K562 (cell line): Measurements from ENCODE around the gene MMD2. TPM values are rescaled to one million over a fixed set of nuclear protein-coding genes. Genes with fewer than 3 reads are reported as not detected.
A peak's percentile ranks its signal among the peaks of the same experiment; 100 is the strongest.

Experiments used
- ATAC-seq: fragments of 200-7000 bp; cut with Tn5 transposase; 3 replicates; pipeline ENCODE4 v1.9.1; 2020; ENCODE audit warnings: moderate library complexity
- BruUV-seq: library from RNA; stranded (reverse); fragments of 400-500 nt; replicated peaks from 2 replicates; lab custom pipeline; 2021; lab: Mats Ljungman, UMichigan
- CTCF ChIA-PET: fragments of 300-600 bp; formaldehyde crosslinking; extraction: SDS; loops from one replicate; lab custom pipeline; 2021; ENCODE audit warnings: low intra/inter-chr PET ratio; lab: Yijun Ruan, JAX
- POLR2A ChIA-PET: fragments of 300-600, 350-650 bp; sonication (Branson Sonifier 250); formaldehyde crosslinking; extraction: SDS; loops from one replicate; lab custom pipeline; 2021; ENCODE audit warnings: antibody characterized with exemption, inconsistent platforms; lab: Yijun Ruan, JAX
- DNase-seq, 4 experiments: peaks; one replicate each; pipeline versions ENCODE4 v3.0.0 to v3.0.0-alpha.2; 2011 to 2018; ENCODE audit warnings: low spot score in 3 of 4, mixed read lengths in 3 of 4; ENCODE audit errors: extremely low read depth in 1 of 4
- FAIRE-seq: peaks from 2 replicates; lab custom pipeline; 2011; peaks lifted over from hg19 to GRCh38; lab: Jason Lieb, UNC
- H2AFZ ChIP-seq: 2 replicates; pipeline ENCODE4 v1.6.0; 2011; ENCODE audit warnings: low read depth, low read length, control low read depth, inconsistent platforms
- H3K27ac ChIP-seq: fragments of 200-600 bp; 3 replicates; pipeline ENCODE4 v1.8.0; 2011; ENCODE audit warnings: low read depth, mild to moderate bottlenecking, control low read depth, inconsistent platforms, low read length, moderate library complexity, mixed read lengths; ENCODE audit errors: extremely low read depth
- H3K27me3 ChIP-seq, 2 experiments: fragments of 300-600 bp in 1 of 2; 2 replicates in 1 of 2; 3 replicates in 1 of 2; pipeline versions ENCODE4 v1.6.0 to v1.8.0; 2011; ENCODE audit warnings: inconsistent platforms in 2 of 2, low read length in 2 of 2, mild to moderate bottlenecking in 1 of 2, mixed read lengths in 1 of 2, moderate library complexity in 1 of 2; ENCODE audit not compliant: control insufficient read depth in 2 of 2, insufficient read depth in 2 of 2
- H3K36me3 ChIP-seq: fragments of 300-600 bp; 3 replicates; pipeline ENCODE4 v1.8.0; 2011; ENCODE audit warnings: mild to moderate bottlenecking, low read length, inconsistent platforms; ENCODE audit not compliant: control insufficient read depth, insufficient read depth
- H3K4me1 ChIP-seq, 2 experiments: fragments of 200-600 bp in 1 of 2; replicated peaks in 1 of 2; 2 replicates in 1 of 2; 3 replicates in 1 of 2; pipeline versions ENCODE4 v1.5.1 to v1.8.0; 2011; ENCODE audit warnings: inconsistent platforms in 2 of 2, low read length in 2 of 2, mild to moderate bottlenecking in 1 of 2, mixed read lengths in 1 of 2, moderate library complexity in 1 of 2; ENCODE audit not compliant: control insufficient read depth in 2 of 2, insufficient read depth in 2 of 2
- H3K4me2 ChIP-seq: 2 replicates; pipeline ENCODE4 v1.6.1; 2011; ENCODE audit warnings: low read length, control low read depth, inconsistent platforms, mixed read lengths; ENCODE audit not compliant: insufficient read depth
- H3K4me3 ChIP-seq: fragments of 200-600 bp; sonication (generic), shearing (Covaris generic); 2 replicates; pipeline ENCODE4 v1.5.1; 2016; ENCODE audit warnings: control low read depth, inconsistent platforms
- H3K79me2 ChIP-seq: fragments of 200-600 bp; 3 replicates; pipeline ENCODE4 v1.8.0; 2011; ENCODE audit warnings: low read length, inconsistent platforms; ENCODE audit not compliant: control insufficient read depth, insufficient read depth
- H3K9ac ChIP-seq, 2 experiments: 2 replicates each; pipeline versions ENCODE4 v1.6.0 to v1.6.1; 2011; ENCODE audit warnings: low read depth in 2 of 2, low read length in 2 of 2, control low read depth in 1 of 2, inconsistent platforms in 1 of 2, mild to moderate bottlenecking in 1 of 2, mixed read lengths in 1 of 2; ENCODE audit not compliant: insufficient read depth in 1 of 2
- H3K9me1 ChIP-seq: one replicate; pipeline ENCODE4 v1.6.0; 2011; ENCODE audit warnings: inconsistent platforms, mild to moderate bottlenecking, low read length, moderate library complexity; ENCODE audit not compliant: control insufficient read depth, insufficient read depth
- H3K9me3 ChIP-seq: replicated peaks from 2 replicates; pipeline ENCODE4 v1.5.1; 2011; ENCODE audit warnings: low read depth, low read length, inconsistent platforms; ENCODE audit not compliant: control insufficient read depth, insufficient read depth
- H4K20me1 ChIP-seq: replicated peaks from 2 replicates; pipeline ENCODE4 v1.6.1; 2011; ENCODE audit warnings: low read length, inconsistent platforms, mixed read lengths; ENCODE audit not compliant: control insufficient read depth, insufficient read depth
- PCBP1 ChIP-seq: fragments of 200-400 bp; formaldehyde crosslinking; IDR thresholded peaks from 2 replicates; pipeline ENCODE4 v1.6.1; 2018; ENCODE audit warnings: mild to moderate bottlenecking, low read depth, low read length; ENCODE audit not compliant: poor library complexity, severe bottlenecking
- SAFB ChIP-seq: fragments of 200-400 bp; formaldehyde crosslinking; IDR thresholded peaks from 2 replicates; pipeline ENCODE4 v1.6.1; 2017; ENCODE audit warnings: low read depth, low read length, borderline replicate concordance
- SIN3A ChIP-seq, 2 experiments: fragments of 150-350 bp in 1 of 2; IDR thresholded peaks; 2 replicates each; pipeline ENCODE4 v1.6.1; 2011 to 2016; ENCODE audit warnings: borderline replicate concordance in 2 of 2, low read depth in 2 of 2, low read length in 2 of 2, mild to moderate bottlenecking in 2 of 2, moderate library complexity in 2 of 2; ENCODE audit not compliant: control insufficient read depth in 1 of 2
- SPI1 ChIP-seq: IDR thresholded peaks from 2 replicates; pipeline ENCODE4 v1.6.1; 2011; ENCODE audit warnings: low read depth, low read length, control low read depth, borderline replicate concordance
- WGBS: fragments of 100-300 bp; shearing (Covaris generic); methylation state at CpG from one replicate; pipeline ENCODE4 v1.1.6; 2016; ENCODE audit warnings: low coverage, mixed read lengths; ENCODE audit not compliant: insufficient coverage; ENCODE audit errors: missing lambda C conversion rate; 5-methylcytosine and 5-hydroxymethylcytosine counted together
- in situ Hi-C: fragments of 300-500 bp; cut with MboI; formaldehyde crosslinking; loops from 4 replicates; pipeline ENCODE4 v1.15.0; 2018; ENCODE audit warnings: inconsistent platforms, mixed read lengths
- intact Hi-C: fragments of 100-400 bp; cut with micrococcal nuclease; formaldehyde crosslinking; loops from 2 replicates; pipeline ENCODE4 v1.14.2; 2022
- polyA plus RNA-seq, 8 experiments: library from polyadenylated mRNA; depleted of rRNA in 4 of 8; stranded (reverse) in 5 of 8; unstranded in 3 of 8; fragments of >200 nt; fragmentation: Nextera tagmentation in 2 of 8; fragmentation: Illumina TruSeq in 1 of 8; extraction: Ambion mirVana in 2 of 8; extraction: Trizol in 1 of 8; gene quantifications; 2 replicates each; pipeline versions ENCODE4 v1.2.1 to v1.2.3, GENCODE V29; 2011 to 2014; ENCODE audit warnings: inconsistent platforms in 1 of 8, missing spikeins in 1 of 8
- total RNA-seq, 7 experiments: library from RNA; depleted of rRNA in 6 of 7; stranded (reverse); fragments of >200 nt in 6 of 7; fragmentation: Illumina TruSeq in 2 of 7; extraction: Trizol in 2 of 7; gene quantifications; 2 replicates each; pipeline versions ENCODE4 v1.2.1 to v1.2.3, GENCODE V29; 2011 to 2021; ENCODE audit warnings: low replicate concordance in 1 of 7
- TF ChIP-seq, protein P1 (sequence below): fragments of 450-650 bp; IDR thresholded peaks from 2 replicates; pipeline ENCODE4 v1.6.1; 2017; ENCODE audit warnings: antibody characterized with exemption
- TF ChIP-seq, protein P2 (sequence below), 2 experiments: fragments of 450-650 bp; IDR thresholded peaks; 2 replicates each; pipeline ENCODE4 v1.6.1; 2016
- TF ChIP-seq, protein P3 (sequence below): sonication (generic); formaldehyde crosslinking; IDR thresholded peaks from 2 replicates; pipeline ENCODE4 v1.8.1; 2023; ENCODE audit warnings: mild to moderate bottlenecking, missing genetic modification reagents

The MMD2 gene
- total and polyA plus RNA-seq, 9 of the 15 experiments (the other 6 are each of a cell fraction or from before 2014, with no cell fraction given): not detected

DNA sequence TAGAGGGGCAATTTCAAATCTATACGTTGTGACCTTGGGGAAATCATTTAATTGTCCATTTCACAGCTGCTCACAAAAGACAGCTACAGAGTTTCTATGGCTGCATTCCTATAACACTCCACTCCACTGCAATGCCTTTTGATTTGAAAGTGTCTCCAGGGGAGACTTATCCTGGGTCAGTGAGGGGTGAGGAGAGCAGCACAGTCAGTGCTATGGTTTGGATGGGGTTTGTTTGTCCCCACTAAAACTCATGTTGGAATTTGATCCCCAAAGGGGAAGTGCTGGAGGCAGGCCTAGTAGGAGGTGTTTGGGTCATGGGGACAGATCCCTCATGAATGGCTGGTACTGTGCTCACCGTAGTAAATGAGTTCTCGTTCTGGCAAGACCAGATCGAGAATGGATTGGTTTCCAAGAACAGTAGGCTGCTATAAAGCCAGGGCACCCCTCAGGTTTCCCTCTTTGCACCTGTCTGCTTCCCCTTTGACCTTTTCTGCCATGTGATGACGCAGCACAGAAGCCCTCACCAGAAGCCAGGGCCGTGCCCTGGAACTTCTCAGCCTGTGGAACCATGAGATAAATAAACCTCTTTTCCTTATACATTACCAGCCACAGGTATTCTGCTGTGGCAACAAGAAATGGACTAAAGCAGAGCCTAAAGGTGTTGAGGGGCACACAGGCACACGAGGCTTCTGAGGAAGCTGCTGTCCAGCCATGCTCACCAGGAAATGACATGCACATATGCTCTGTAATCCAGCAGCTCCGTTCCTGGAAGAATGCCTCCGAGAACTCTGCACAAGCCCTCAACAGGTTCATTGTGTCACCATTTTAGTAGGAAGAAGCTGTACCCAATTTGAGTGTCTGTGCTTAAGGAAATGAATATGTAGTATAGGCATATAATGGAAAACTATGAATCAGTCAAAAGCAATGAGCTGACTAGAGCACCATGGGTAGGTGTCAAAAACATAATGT is 92.2 kb downstream of the MMD2 start:
- Histone ChIP-seq H3K27me3 (no peaks in the 10 kb centered on the region), H3K4me3 (no peak overlapping the region), H3K9me1 (no peaks in the 10 kb centered on the region), H4K20me1 (no peaks in the 10 kb centered on the region), H2AFZ (no peak overlapping the region), H3K4me2 (no peak overlapping the region), H3K27ac (no peak overlapping the region), H3K79me2 (no peaks in the 10 kb centered on the region), H3K9me3 (0 out of 2 replicates have a peak, but pooled peaks cover 2% of the 10 kb centered on the region), H3K36me3 (no peaks in the 10 kb centered on the region), H3K9ac (no peak overlapping the region), H3K4me1 (peaks cover 0 to 8% of the 10 kb centered on the region in 2 experiments; a peak in 3 of 5 replicates)
- TF ChIP-seq, protein P1, sequence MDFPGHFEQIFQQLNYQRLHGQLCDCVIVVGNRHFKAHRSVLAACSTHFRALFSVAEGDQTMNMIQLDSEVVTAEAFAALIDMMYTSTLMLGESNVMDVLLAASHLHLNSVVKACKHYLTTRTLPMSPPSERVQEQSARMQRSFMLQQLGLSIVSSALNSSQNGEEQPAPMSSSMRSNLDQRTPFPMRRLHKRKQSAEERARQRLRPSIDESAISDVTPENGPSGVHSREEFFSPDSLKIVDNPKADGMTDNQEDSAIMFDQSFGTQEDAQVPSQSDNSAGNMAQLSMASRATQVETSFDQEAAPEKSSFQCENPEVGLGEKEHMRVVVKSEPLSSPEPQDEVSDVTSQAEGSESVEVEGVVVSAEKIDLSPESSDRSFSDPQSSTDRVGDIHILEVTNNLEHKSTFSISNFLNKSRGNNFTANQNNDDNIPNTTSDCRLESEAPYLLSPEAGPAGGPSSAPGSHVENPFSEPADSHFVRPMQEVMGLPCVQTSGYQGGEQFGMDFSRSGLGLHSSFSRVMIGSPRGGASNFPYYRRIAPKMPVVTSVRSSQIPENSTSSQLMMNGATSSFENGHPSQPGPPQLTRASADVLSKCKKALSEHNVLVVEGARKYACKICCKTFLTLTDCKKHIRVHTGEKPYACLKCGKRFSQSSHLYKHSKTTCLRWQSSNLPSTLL: no peak
- no peak for TF ChIP-seq SAFB
- TF ChIP-seq PCBP1: no peak
- TF ChIP-seq, protein P2, sequence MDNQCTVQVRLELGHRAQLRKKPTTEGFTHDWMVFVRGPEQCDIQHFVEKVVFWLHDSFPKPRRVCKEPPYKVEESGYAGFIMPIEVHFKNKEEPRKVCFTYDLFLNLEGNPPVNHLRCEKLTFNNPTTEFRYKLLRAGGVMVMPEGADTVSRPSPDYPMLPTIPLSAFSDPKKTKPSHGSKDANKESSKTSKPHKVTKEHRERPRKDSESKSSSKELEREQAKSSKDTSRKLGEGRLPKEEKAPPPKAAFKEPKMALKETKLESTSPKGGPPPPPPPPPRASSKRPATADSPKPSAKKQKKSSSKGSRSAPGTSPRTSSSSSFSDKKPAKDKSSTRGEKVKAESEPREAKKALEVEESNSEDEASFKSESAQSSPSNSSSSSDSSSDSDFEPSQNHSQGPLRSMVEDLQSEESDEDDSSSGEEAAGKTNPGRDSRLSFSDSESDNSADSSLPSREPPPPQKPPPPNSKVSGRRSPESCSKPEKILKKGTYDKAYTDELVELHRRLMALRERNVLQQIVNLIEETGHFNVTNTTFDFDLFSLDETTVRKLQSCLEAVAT (IDR thresholded peaks at IDR 0.05): no peak
- TF ChIP-seq, protein P3, sequence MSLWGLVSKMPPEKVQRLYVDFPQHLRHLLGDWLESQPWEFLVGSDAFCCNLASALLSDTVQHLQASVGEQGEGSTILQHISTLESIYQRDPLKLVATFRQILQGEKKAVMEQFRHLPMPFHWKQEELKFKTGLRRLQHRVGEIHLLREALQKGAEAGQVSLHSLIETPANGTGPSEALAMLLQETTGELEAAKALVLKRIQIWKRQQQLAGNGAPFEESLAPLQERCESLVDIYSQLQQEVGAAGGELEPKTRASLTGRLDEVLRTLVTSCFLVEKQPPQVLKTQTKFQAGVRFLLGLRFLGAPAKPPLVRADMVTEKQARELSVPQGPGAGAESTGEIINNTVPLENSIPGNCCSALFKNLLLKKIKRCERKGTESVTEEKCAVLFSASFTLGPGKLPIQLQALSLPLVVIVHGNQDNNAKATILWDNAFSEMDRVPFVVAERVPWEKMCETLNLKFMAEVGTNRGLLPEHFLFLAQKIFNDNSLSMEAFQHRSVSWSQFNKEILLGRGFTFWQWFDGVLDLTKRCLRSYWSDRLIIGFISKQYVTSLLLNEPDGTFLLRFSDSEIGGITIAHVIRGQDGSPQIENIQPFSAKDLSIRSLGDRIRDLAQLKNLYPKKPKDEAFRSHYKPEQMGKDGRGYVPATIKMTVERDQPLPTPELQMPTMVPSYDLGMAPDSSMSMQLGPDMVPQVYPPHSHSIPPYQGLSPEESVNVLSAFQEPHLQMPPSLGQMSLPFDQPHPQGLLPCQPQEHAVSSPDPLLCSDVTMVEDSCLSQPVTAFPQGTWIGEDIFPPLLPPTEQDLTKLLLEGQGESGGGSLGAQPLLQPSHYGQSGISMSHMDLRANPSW (CRISPR knock-in tag): no peak
- 0 out of 2 replicates have a peak, but pooled peaks have one; percentile 42 for TF ChIP-seq SPI1
- no peak for TF ChIP-seq SIN3A (IDR thresholded peaks at IDR 0.05; ENCODE audit: borderline replicate concordance in 2 of 2, control insufficient read depth in 1 of 2, low read depth in 2 of 2, low read length in 2 of 2)
- BruUV-seq: no TSS peak
- POLR2A ChIA-PET: interaction anchor here (0.6 kb wide), 1 partner anchor 35 kb away, joined by 4 read pairs; no protein-coding TSS in a partner anchor
- no peak for ATAC-seq
- FAIRE-seq: no peak
- WGBS: 53% methylated on average over 9 of the region's 9 CpGs
- CTCF ChIA-PET: no interaction called here
- in situ Hi-C loops (no loop called here), intact Hi-C loops (no loop called here)
- no peak for DNase-seq
